ENCODE measurements around the gene APP. TPM values are rescaled to one million over a fixed set of nuclear protein-coding genes. Genes with fewer than 3 reads are reported as not detected.

Gene APP
- total and polyA plus RNA-seq, 2 of the 13 experiments (the other 11 are each of a cell fraction or from before 2014, with no cell fraction given): 70.6 to 262 TPM

- no peak for TF ChIP-seq GTF2F1 (IDR thresholded peaks at IDR 0.05; ENCODE audit: low read length)
- no peak for TF ChIP-seq CHCHD3 (CRISPR knock-in tag; IDR thresholded peaks at IDR 0.05)
- TF ChIP-seq KLF16 (CRISPR knock-in tag; IDR thresholded peaks at IDR 0.05): no peak
- no peak for TF ChIP-seq ZNF550 (CRISPR knock-in tag; IDR thresholded peaks at IDR 0.05; ENCODE audit: borderline replicate concordance)
- TF ChIP-seq RFXAP (CRISPR knock-in tag; IDR thresholded peaks at IDR 0.05; ENCODE audit: borderline replicate concordance): no peak
- no peak for TF ChIP-seq RORA (CRISPR knock-in tag; IDR thresholded peaks at IDR 0.05)
- no peak for TF ChIP-seq SPEN (CRISPR knock-in tag; IDR thresholded peaks at IDR 0.05; ENCODE audit: low read depth)
- no peak for TF ChIP-seq NFYC (CRISPR knock-in tag; IDR thresholded peaks at IDR 0.05)
- TF ChIP-seq TCF7 (IDR thresholded peaks at IDR 0.05; ENCODE audit: low read depth): no peak
Observed at GRCh38 chr21:25879203-25879602, 291.4 kb downstream of the APP start (continued).

- POLR2A ChIA-PET: no interaction called here
- Histone ChIP-seq H3K9ac (ENCODE audit: insufficient read depth, low read depth, low read length) (no peak overlapping the region), H3K4me2 (ENCODE audit: low read depth, low read length) (no peak overlapping the region), H4K20me1 (ENCODE audit: insufficient read depth, low read length) (no peaks in the 10 kb centered on the region), H3K27ac (ENCODE audit: extremely low read length, insufficient read depth, low read length) (peak overlapping the region; percentile 56), H3K36me3 (replicated peaks in 1 of 2; ENCODE audit: control insufficient read depth in 1 of 2, insufficient read depth in 2 of 2, low read length in 2 of 2) (peaks cover 0 to 7% of the 10 kb centered on the region in 2 experiments; a peak in 1 of 5 replicates), H3K27me3 (ENCODE audit: control insufficient read depth in 1 of 2, insufficient read depth in 2 of 2, low read length in 2 of 2) (no peaks in the 10 kb centered on the region), H3K4me3 (replicated peaks in 1 of 3; ENCODE audit: insufficient read depth in 1 of 3, low read depth in 2 of 3, low read length in 3 of 3) (no peak overlapping the region), H3K9me3 (ENCODE audit: low read length) (no peaks in the 10 kb centered on the region), H3K79me2 (ENCODE audit: insufficient read depth, low read length) (no peaks in the 10 kb centered on the region), H2AFZ (ENCODE audit: low read length) (no peak overlapping the region), H3K4me1 (ENCODE audit: insufficient read depth, low read length) (peaks cover 16% of the 10 kb centered on the region)
- CTCF ChIA-PET (ENCODE audit: low intra/inter-chr PET ratio, low total read pairs): no interaction called here
- FAIRE-seq (no peak), DNase-seq (ENCODE audit: low spot score) (no peak), ATAC-seq (no peak)
- no TSS peak for BruUV-seq (replicated peaks)
- in situ Hi-C loops (cut with HindIII; ENCODE audit: extremely low pct_ligation_motif_present, low pct_unique_long_range_greater_than_20kb): no loop called here
- TF ChIP-seq PPARG (CRISPR knock-in tag; conservative IDR thresholded peaks at IDR 0.05) (no peak), HHEX (CRISPR knock-in tag; IDR thresholded peaks at IDR 0.05) (no peak), TFE3 (CRISPR knock-in tag; IDR thresholded peaks at IDR 0.05) (no peak), SETDB1 (CRISPR knock-in tag; IDR thresholded peaks at IDR 0.05; ENCODE audit: borderline replicate concordance) (no peak), THAP9 (CRISPR knock-in tag; IDR thresholded peaks at IDR 0.05; ENCODE audit: borderline replicate concordance) (no peak), SUZ12 (IDR thresholded peaks at IDR 0.05; ENCODE audit: low read depth, low read length) (no peak), HNRNPH1 (optimal IDR thresholded peaks at IDR 0.05; ENCODE audit: low read depth, low read length) (no peak), THYN1 (CRISPR knock-in tag; IDR thresholded peaks at IDR 0.05; ENCODE audit: borderline replicate concordance, low read depth) (no peak)
- intact Hi-C loops (cut with micrococcal nuclease; ENCODE audit: unreplicated experiment): no loop called here
- 74% methylated on average over 3 of the region's 3 CpGs for WGBS (ENCODE audit: low lambda C conversion rate)
Observed at GRCh38 chr21:25878344-25878743, 292.2 kb downstream of the APP start.

Data from HepG2 (cell line).